ENCODE results near the gene TRMT61B. TPM values are rescaled to one million over a fixed set of nuclear protein-coding genes. Genes with fewer than 3 reads are reported as not detected.

TRMT61B gene
- total and polyA plus RNA-seq, 2 donors (not counting 1 experiment from before 2014, with no cell fraction given), result 15.5 to 20.3 TPM

- intact Hi-C loops (cut with micrococcal nuclease), result no loop called here
- Mint-ChIP-seq H3K9me3 (ENCODE audit: insufficient read depth) (no peaks in the 10 kb centered on the region), H3K27ac (no peak overlapping the region), H3K4me1 (peaks cover 39% of the 10 kb centered on the region), H3K4me3 (no peak overlapping the region), H3K27me3 (no peaks in the 10 kb centered on the region)
- WGBS (ENCODE audit: insufficient coverage), result no CpG with 5 or more reads among the region's 3 CpGs
- Histone ChIP-seq H3K9me3 (ENCODE audit: control extremely low read depth in 1 of 3, control insufficient read depth in 2 of 3, insufficient read depth in 1 of 3, low read length in 2 of 3) (no peaks in the 10 kb centered on the region), H3K4me2 (replicated peaks; ENCODE audit: low read depth, low read length, poor library complexity, severe bottlenecking) (no peak overlapping the region), H3K27me3 (replicated peaks in 1 of 4; ENCODE audit: control extremely low read depth in 1 of 4, control insufficient read depth in 3 of 4, insufficient read depth in 4 of 4, low read length in 3 of 4) (no peaks in the 10 kb centered on the region), H3K27ac (ENCODE audit: low read length in 2 of 2) (no peak overlapping the region), H3K79me2 (ENCODE audit: control insufficient read depth, insufficient read depth, low read length) (peaks cover 72% of the 10 kb centered on the region), H3K4me1 (ENCODE audit: control insufficient read depth in 2 of 2, insufficient read depth in 2 of 2, low read length in 2 of 2) (peaks cover 5 to 9% of the 10 kb centered on the region in 2 donors), H2AFZ (ENCODE audit: insufficient read depth, low read depth, low read length, poor library complexity, severe bottlenecking) (no peak overlapping the region), H4K20me1 (ENCODE audit: control insufficient read depth, insufficient read depth, low read length, poor library complexity, severe bottlenecking) (peaks cover 77% of the 10 kb centered on the region), H3K4me3 (ENCODE audit: control extremely low read depth in 1 of 5, extremely low read depth in 1 of 5, insufficient read depth in 1 of 5, low read depth in 2 of 5, low read length in 4 of 5) (no peak overlapping the region), H3K9ac (ENCODE audit: low read length) (no peak overlapping the region), H3K36me3 (replicated peaks in 1 of 2; ENCODE audit: control extremely low read depth in 1 of 2, control insufficient read depth in 1 of 2, extremely low read depth in 1 of 2, insufficient read depth in 2 of 2, low read length in 1 of 2) (peaks cover 4 to 33% of the 10 kb centered on the region in 2 experiments)
- ChIA-PET POLR2A (interaction anchor here (0.7 kb wide), 1 partner anchor 1385 kb away, joined by 3 read pairs; no protein-coding TSS in a partner anchor), CTCF (no interaction called here)
- DNase-seq (no peak), ATAC-seq (ENCODE audit: low read depth) (no peak)
- no peak for TF ChIP-seq CTCF (IDR thresholded peaks at IDR 0.05)
- TF ChIP-seq EZH2 (IDR thresholded peaks at IDR 0.05; ENCODE audit: borderline replicate concordance, insufficient read depth, low read depth, low read length, poor library complexity, severe bottlenecking), result no peak
These were observed 32.5 kb upstream of the TRMT61B start for GRCh38 chr2:28902584-28902983.

GRCh38 chr2:28901841-28902240, 31.7 kb upstream of the TRMT61B start:
- ChIA-PET POLR2A (interaction anchor here (0.7 kb wide), 1 partner anchor 1386 kb away, joined by 3 read pairs; no protein-coding TSS in a partner anchor), CTCF (no interaction called here)
- Histone ChIP-seq H3K27ac (ENCODE audit: low read length in 2 of 2) (no peak overlapping the region), H4K20me1 (ENCODE audit: control insufficient read depth, insufficient read depth, low read length, poor library complexity, severe bottlenecking) (peaks cover 81% of the 10 kb centered on the region), H3K79me2 (ENCODE audit: control insufficient read depth, insufficient read depth, low read length) (peaks cover 75% of the 10 kb centered on the region), H3K4me1 (ENCODE audit: control insufficient read depth in 2 of 2, insufficient read depth in 2 of 2, low read length in 2 of 2) (peaks cover 12 to 16% of the 10 kb centered on the region in 2 donors), H3K9me3 (ENCODE audit: control extremely low read depth in 1 of 3, control insufficient read depth in 2 of 3, insufficient read depth in 1 of 3, low read length in 2 of 3) (no peaks in the 10 kb centered on the region), H2AFZ (ENCODE audit: insufficient read depth, low read depth, low read length, poor library complexity, severe bottlenecking) (no peak overlapping the region), H3K36me3 (replicated peaks in 1 of 2; ENCODE audit: control extremely low read depth in 1 of 2, control insufficient read depth in 1 of 2, extremely low read depth in 1 of 2, insufficient read depth in 2 of 2, low read length in 1 of 2) (peaks cover 4 to 31% of the 10 kb centered on the region in 2 experiments), H3K4me3 (ENCODE audit: control extremely low read depth in 1 of 5, extremely low read depth in 1 of 5, insufficient read depth in 1 of 5, low read depth in 2 of 5, low read length in 4 of 5) (no peak overlapping the region), H3K9ac (ENCODE audit: low read length) (no peak overlapping the region), H3K4me2 (replicated peaks; ENCODE audit: low read depth, low read length, poor library complexity, severe bottlenecking) (no peak overlapping the region), H3K27me3 (replicated peaks in 1 of 4; ENCODE audit: control extremely low read depth in 1 of 4, control insufficient read depth in 3 of 4, insufficient read depth in 4 of 4, low read length in 3 of 4) (no peaks in the 10 kb centered on the region)
- intact Hi-C loops (cut with micrococcal nuclease), result no loop called here
- no peaks in the 10 kb centered on the region for H3K9me3 Mint-ChIP-seq (ENCODE audit: insufficient read depth)
- H3K27me3 Mint-ChIP-seq, result no peaks in the 10 kb centered on the region
- WGBS (ENCODE audit: insufficient coverage), result no CpG with 5 or more reads among the region's 1 CpG
- H3K4me3 Mint-ChIP-seq, result no peak overlapping the region
- peaks cover 46% of the 10 kb centered on the region for H3K4me1 Mint-ChIP-seq
- no peak for TF ChIP-seq CTCF (IDR thresholded peaks at IDR 0.05)
- no peak overlapping the region for H3K27ac Mint-ChIP-seq
- DNase-seq (no peak), ATAC-seq (ENCODE audit: low read depth) (no peak)
